M059J (cell line): Measurements from ENCODE around the gene ST3GAL6. TPM values are rescaled to one million over a fixed set of nuclear protein-coding genes. Genes with fewer than 3 reads are reported as not detected.

Experiments
- DNase-seq: peaks from one replicate; pipeline ENCODE4 v3.0.0-alpha.2; 2012; ENCODE audit warnings: low read depth
- total RNA-seq: library from RNA; depleted of rRNA; stranded (reverse); fragments of >200 nt; shearing (Covaris generic); gene quantifications from 2 replicates; pipeline ENCODE4 v1.2.3, GENCODE V29; 2014; rRNA removed

ST3GAL6 gene
- total RNA-seq = 11.6 and 19.4 TPM in 2 replicates

DNA sequence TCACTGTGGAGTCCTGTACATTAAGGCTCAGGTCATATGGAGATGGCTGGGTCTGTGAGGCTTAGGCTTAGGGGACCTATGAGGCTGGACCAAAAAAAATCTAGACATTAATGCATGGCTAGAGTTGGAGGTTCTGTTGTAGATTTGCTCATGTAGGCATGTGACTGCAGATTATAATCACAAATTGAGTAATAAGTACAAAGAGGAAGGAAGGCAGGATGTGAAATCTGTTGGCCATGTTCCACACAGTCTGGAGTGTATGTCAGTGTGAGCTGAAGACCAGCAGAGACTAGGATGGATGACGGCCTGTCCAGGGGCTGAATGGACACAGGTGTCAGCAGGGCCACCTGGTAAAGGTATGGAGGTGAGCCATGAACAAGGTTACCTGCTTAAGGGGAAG is at the start of gene ST3GAL6:
TSS of gene ST3GAL6 (plus strand) at position 265 of the 400 bp plus-strand sequence. CDS start 5,101 bp downstream, outside the sequence.
- DNase-seq = peak; percentile 52

- no peak for DNase-seq
These were observed 49.2 kb upstream of the ST3GAL6 start for GRCh38 chr3:98713984-98714383.

DNA sequence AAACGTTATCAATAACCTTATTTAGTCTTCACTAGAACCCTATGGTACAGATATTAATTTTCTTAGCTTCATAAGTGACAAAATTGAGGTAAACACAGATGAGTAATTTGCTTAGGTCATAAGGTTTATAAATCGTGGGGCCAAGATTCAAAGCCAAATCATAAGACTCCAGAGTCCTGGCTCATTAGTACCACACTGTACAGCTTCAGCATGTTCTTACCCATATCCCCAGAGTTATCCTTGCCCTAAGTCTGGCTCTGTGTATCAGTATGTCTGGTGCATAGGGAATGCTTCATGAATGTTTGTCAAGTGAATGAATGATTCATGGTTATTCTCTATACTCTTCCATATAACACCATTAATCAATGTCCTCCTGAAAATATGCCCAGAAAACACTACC is 45.6 kb upstream of the ST3GAL6 start:
- DNase-seq = no peak

DNA sequence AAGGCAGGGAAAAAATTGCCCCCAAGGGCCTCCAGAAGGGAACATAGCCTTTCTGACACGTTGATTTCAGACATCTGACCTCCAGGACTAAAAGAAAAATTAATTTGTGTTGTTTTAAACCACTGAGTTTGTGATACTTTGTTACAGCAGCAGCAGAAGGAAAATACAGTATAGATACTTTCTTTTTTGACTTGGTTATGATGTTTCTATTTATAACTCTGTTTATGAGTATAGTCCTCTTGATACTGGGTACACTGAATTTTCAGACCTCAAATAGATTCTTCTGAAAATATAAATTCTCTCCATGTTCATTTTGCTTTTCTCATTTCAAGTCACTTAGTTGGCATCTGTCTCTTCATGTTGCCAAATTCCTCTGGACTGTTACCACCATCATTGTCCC is 44.4 kb upstream of the ST3GAL6 start:
- DNase-seq = no peak

GRCh38 chr3:98721776-98722175 is 41.4 kb upstream of the ST3GAL6 start:
- DNase-seq = no peak

- no peak for DNase-seq
These were observed 40.8 kb upstream of the ST3GAL6 start for GRCh38 chr3:98722389-98722788.

GRCh38 chr3:98725352-98725751 is 37.8 kb upstream of the ST3GAL6 start:
- DNase-seq = no peak

DNA sequence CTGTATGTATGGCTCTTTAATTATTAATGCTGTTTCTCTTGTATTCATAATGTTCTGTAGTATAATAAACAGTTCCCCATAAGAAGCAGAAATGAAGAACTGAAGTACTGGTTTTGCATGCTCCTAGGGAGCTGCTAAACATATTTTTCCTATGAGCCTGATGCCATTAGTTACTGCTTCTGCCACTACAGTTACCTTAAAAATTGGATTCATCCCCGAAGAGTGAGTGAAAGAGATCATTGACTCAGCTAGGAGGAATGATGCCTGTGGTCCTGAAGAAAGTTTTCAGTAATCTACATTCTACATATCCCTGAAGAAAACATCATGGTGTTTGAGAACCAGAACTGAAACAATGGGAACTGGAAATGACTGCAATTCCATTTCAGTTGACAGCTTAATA is 37.1 kb upstream of the ST3GAL6 start:
- peak; percentile 79 for DNase-seq

DNA sequence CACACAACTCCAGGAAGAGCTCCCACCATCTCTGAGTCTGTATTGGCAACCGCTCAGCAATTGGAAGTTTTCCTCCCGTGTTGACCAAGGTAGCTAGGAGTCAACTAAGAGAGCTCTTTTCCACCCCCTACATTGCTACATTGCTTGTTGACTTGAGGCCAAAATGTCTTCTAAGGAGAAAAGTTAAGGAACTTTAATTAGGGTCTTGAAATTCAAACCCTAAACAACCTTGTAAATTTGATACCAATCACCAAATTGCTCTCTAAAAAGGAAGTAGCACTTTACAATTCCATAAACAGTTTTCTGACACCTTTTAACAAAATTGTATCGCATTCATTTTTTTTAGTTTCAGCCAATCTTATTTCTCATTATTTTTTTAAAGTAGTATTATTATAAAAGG is 35.5 kb upstream of the ST3GAL6 start:
- DNase-seq = no peak

- no peak for DNase-seq
These were observed 34.5 kb upstream of the ST3GAL6 start for GRCh38 chr3:98728672-98729071.

DNA sequence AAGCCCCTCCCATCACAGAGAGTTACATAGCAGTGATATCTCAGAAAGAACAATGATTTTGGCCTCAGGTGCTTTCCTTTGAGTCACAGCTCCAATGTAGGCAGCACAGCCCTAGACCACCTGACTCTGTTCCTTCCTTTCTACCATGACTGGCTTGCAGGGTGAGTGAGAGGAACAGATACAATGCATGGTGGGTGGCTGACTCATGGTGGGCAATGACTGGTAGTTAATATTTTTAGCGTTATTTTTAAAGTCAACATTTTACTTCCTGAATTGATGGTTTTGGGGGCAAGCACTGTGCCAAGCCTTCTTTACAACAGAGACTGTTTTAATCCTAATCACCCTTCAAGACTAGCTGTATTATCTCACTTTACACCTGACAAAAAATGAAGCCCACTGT is 32.8 kb upstream of the ST3GAL6 start:
- peak; percentile 83 for DNase-seq

- DNase-seq = no peak
These were observed 32.1 kb upstream of the ST3GAL6 start for GRCh38 chr3:98730886-98731537.

GRCh38 chr3:98731720-98732285 is 31.3 kb upstream of the ST3GAL6 start:
- no peak for DNase-seq

- peak; percentile 75 for DNase-seq
These were observed 30.7 kb upstream of the ST3GAL6 start for GRCh38 chr3:98732286-98733052.

- DNase-seq = peak; percentile 56
These were observed 29.9 kb upstream of the ST3GAL6 start for GRCh38 chr3:98733053-98733811.

GRCh38 chr3:98733812-98734281 is 29.3 kb upstream of the ST3GAL6 start:
- DNase-seq = peak; percentile 44

GRCh38 chr3:98734306-98734705 is 28.8 kb upstream of the ST3GAL6 start:
- no peak for DNase-seq

- peak; percentile 32 for DNase-seq
These were observed 28.4 kb upstream of the ST3GAL6 start for GRCh38 chr3:98734735-98735134.

DNA sequence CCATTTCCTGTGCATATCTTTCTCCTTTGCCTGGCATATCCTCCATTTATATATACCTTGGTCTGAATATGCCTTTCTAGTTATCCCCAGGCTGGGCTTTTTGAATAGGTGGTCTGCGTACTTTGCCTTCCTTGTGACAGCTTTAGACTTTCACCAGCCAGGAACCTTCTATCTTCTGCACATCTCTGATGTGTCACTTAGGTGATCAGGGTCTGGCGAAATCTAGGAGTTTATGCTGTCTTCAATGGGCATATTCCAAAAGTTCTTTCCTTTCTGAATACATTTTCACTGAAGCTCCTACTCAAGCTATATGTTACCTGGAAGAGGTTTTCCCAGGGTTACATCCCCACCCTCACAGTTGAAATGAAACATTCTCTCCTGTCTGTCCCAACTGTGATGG is 27.8 kb upstream of the ST3GAL6 start:
- DNase-seq = no peak

- DNase-seq = peak; percentile 60
These were observed 27.3 kb upstream of the ST3GAL6 start for GRCh38 chr3:98735761-98736269.

DNA sequence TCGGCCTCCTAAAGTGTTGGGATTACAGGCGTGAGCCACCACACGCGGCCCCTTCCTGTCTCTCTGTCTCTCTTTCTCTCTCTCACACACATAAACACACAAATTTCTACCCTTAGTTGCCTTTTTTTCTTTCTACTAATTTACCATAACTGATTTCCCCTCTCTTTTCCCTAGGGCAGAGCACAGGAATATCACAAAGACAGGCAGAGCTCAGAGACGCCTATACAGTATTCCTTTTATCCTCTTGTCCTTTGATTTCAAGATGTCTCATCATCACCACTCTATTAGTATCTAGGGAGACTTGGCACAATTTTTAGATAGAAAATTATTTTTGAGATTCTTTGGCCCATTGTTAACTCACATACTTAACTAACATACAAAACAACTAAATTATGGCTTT is 25.8 kb upstream of the ST3GAL6 start:
- no peak for DNase-seq

DNA sequence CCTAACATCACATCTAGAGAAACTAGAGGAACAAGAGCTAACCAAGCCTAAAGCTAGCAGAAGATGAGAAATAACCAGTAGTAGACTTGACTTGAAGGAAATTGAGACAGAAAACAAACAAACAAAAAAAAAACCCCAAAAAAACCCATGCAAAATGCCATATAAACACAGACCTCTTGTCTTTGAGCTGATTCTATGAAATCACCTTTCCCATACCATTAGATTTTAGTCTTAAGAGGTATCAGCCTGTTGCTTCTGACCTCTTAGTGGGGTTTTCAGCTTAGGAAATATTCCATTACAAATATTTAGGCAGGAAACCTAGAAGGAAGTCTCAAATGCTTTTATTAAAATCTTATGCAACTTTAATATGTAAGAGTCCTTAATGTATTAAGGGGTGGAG is 23.9 kb upstream of the ST3GAL6 start:
- DNase-seq = no peak
